ENCODE measurements around the gene CHPT1. TPM values are rescaled to one million over a fixed set of nuclear protein-coding genes. Genes with fewer than 3 reads are reported as not detected.
A peak's percentile ranks its signal among the peaks of the same experiment; 100 is the strongest.
"Not testable (repeated sequence)": the region's sequence is repeated elsewhere in the genome, so short reads cannot be mapped to it uniquely, and the experiment has no call there.

CHPT1 gene
- total RNA-seq, 2 experiments from 2014 or later = 13.3 to 16.2 TPM

GRCh38 chr12:101670007-101670671 is 27.3 kb upstream of the CHPT1 start:
- DNase-seq = peak; percentile 30
- H3K36me3 Mint-ChIP-seq = peaks cover 2% of the 10 kb centered on the region
- peaks cover 17% of the 10 kb centered on the region for H3K4me1 Mint-ChIP-seq
- H3K4me3 Mint-ChIP-seq = no peak overlapping the region
- ATAC-seq (ENCODE audit: low read depth) = peak; percentile 37
- H3K27ac Mint-ChIP-seq = peak overlapping the region; percentile 46
- H3K9me3 Mint-ChIP-seq = no peaks in the 10 kb centered on the region
- POLR2A ChIA-PET = no interaction called here
- peaks cover 6% of the 10 kb centered on the region for H3K27me3 Mint-ChIP-seq

GRCh38 chr12:101671157-101671791 is 26.2 kb upstream of the CHPT1 start:
- DNase-seq (peak; percentile 51), ATAC-seq (ENCODE audit: low read depth) (peak; percentile 92)
- H3K9me3 Mint-ChIP-seq = no peaks in the 10 kb centered on the region
- POLR2A ChIA-PET = no interaction called here
- peaks cover 6% of the 10 kb centered on the region for H3K27me3 Mint-ChIP-seq
- H3K4me1 Mint-ChIP-seq = peaks cover 18% of the 10 kb centered on the region
- peak overlapping the region; percentile 87 for H3K4me3 Mint-ChIP-seq
- peak overlapping the region; percentile 97 for H3K27ac Mint-ChIP-seq
- peaks cover 2% of the 10 kb centered on the region for H3K36me3 Mint-ChIP-seq

- DNase-seq = no peak
These were observed 25.6 kb upstream of the CHPT1 start for GRCh38 chr12:101671833-101672232.

GRCh38 chr12:101675555-101675954 is 21.9 kb upstream of the CHPT1 start:
- H3K9me3 Mint-ChIP-seq = no peaks in the 10 kb centered on the region
- H3K36me3 Mint-ChIP-seq = peaks cover 2% of the 10 kb centered on the region
- DNase-seq (no peak), ATAC-seq (ENCODE audit: low read depth) (no peak)
- H3K4me1 Mint-ChIP-seq = peaks cover 14% of the 10 kb centered on the region
- no peak overlapping the region for H3K4me3 Mint-ChIP-seq
- POLR2A ChIA-PET = no interaction called here
- peaks cover 15% of the 10 kb centered on the region for H3K27me3 Mint-ChIP-seq
- no peak overlapping the region for H3K27ac Mint-ChIP-seq

More at GRCh38 chr12:101671833-101672232, 25.6 kb upstream of the CHPT1 start:
- H3K4me3 Mint-ChIP-seq = peak overlapping the region; percentile 87
- H3K27me3 Mint-ChIP-seq = peaks cover 2% of the 10 kb centered on the region
- ATAC-seq (ENCODE audit: low read depth) = peak; percentile 4
- H3K36me3 Mint-ChIP-seq = peaks cover 2% of the 10 kb centered on the region
- H3K27ac Mint-ChIP-seq = peak overlapping the region; percentile 97
- peaks cover 18% of the 10 kb centered on the region for H3K4me1 Mint-ChIP-seq
- POLR2A ChIA-PET = no interaction called here
- H3K9me3 Mint-ChIP-seq = no peaks in the 10 kb centered on the region

- ATAC-seq (ENCODE audit: low read depth); H3K27ac Mint-ChIP-seq; H3K4me1 Mint-ChIP-seq; POLR2A ChIA-PET; H3K9me3 Mint-ChIP-seq; DNase-seq; H3K4me3 Mint-ChIP-seq; H3K36me3 Mint-ChIP-seq: not testable (repeated sequence)
- H3K27me3 Mint-ChIP-seq = peaks cover 15% of the 10 kb centered on the region
These were observed 20.9 kb upstream of the CHPT1 start for GRCh38 chr12:101676497-101676896.

GRCh38 chr12:101678081-101678480 is 19.4 kb upstream of the CHPT1 start:
- POLR2A ChIA-PET = no interaction called here
- DNase-seq (no peak), ATAC-seq (ENCODE audit: low read depth) (no peak)
- Mint-ChIP-seq H3K36me3 (no peaks in the 10 kb centered on the region), H3K4me3 (no peak overlapping the region), H3K27me3 (peaks cover 15% of the 10 kb centered on the region), H3K9me3 (no peaks in the 10 kb centered on the region), H3K27ac (no peak overlapping the region), H3K4me1 (peaks cover 2% of the 10 kb centered on the region)

- DNase-seq (no peak), ATAC-seq (ENCODE audit: low read depth) (no peak)
- Mint-ChIP-seq H3K4me3 (no peak overlapping the region), H3K27ac (no peak overlapping the region), H3K4me1 (peaks cover 2% of the 10 kb centered on the region), H3K36me3 (no peaks in the 10 kb centered on the region), H3K27me3 (peaks cover 27% of the 10 kb centered on the region), H3K9me3 (no peaks in the 10 kb centered on the region)
- POLR2A ChIA-PET = no interaction called here
These were observed 17.2 kb upstream of the CHPT1 start for GRCh38 chr12:101680240-101680639.

GRCh38 chr12:101680647-101681046 is 16.8 kb upstream of the CHPT1 start:
- DNase-seq = no peak
- H3K4me1 Mint-ChIP-seq = peaks cover 1% of the 10 kb centered on the region
- H3K4me3 Mint-ChIP-seq = no peak overlapping the region
- no peaks in the 10 kb centered on the region for H3K9me3 Mint-ChIP-seq
- no peak overlapping the region for H3K27ac Mint-ChIP-seq
- no peaks in the 10 kb centered on the region for H3K36me3 Mint-ChIP-seq
- no peak for ATAC-seq (ENCODE audit: low read depth)
- peaks cover 31% of the 10 kb centered on the region for H3K27me3 Mint-ChIP-seq
- POLR2A ChIA-PET = no interaction called here

GRCh38 chr12:101681627-101682026 is 15.8 kb upstream of the CHPT1 start:
- H3K9me3 Mint-ChIP-seq; H3K36me3 Mint-ChIP-seq; H3K27ac Mint-ChIP-seq; H3K4me3 Mint-ChIP-seq; POLR2A ChIA-PET; H3K4me1 Mint-ChIP-seq; ATAC-seq (ENCODE audit: low read depth); DNase-seq: not testable (repeated sequence)
- H3K27me3 Mint-ChIP-seq = peaks cover 29% of the 10 kb centered on the region

- peaks cover 18% of the 10 kb centered on the region for H3K27me3 Mint-ChIP-seq
- H3K9me3 Mint-ChIP-seq = no peaks in the 10 kb centered on the region
- H3K4me1 Mint-ChIP-seq = no peaks in the 10 kb centered on the region
- no peaks in the 10 kb centered on the region for H3K36me3 Mint-ChIP-seq
- POLR2A ChIA-PET = no interaction called here
- no peak for ATAC-seq (ENCODE audit: low read depth)
- H3K4me3 Mint-ChIP-seq = no peak overlapping the region
- DNase-seq = no peak
- no peak overlapping the region for H3K27ac Mint-ChIP-seq
These were observed 12.3 kb upstream of the CHPT1 start for GRCh38 chr12:101685092-101685491.

- ATAC-seq (ENCODE audit: low read depth) = no peak
- POLR2A ChIA-PET = no interaction called here
- no peak for DNase-seq
- H3K4me3 Mint-ChIP-seq = no peak overlapping the region
- H3K36me3 Mint-ChIP-seq = no peaks in the 10 kb centered on the region
- no peaks in the 10 kb centered on the region for H3K9me3 Mint-ChIP-seq
- no peaks in the 10 kb centered on the region for H3K4me1 Mint-ChIP-seq
- H3K27ac Mint-ChIP-seq = no peak overlapping the region
- H3K27me3 Mint-ChIP-seq = peaks cover 18% of the 10 kb centered on the region
These were observed 11.3 kb upstream of the CHPT1 start for GRCh38 chr12:101686176-101686575.

- no peaks in the 10 kb centered on the region for H3K9me3 Mint-ChIP-seq
- H3K36me3 Mint-ChIP-seq = no peaks in the 10 kb centered on the region
- ATAC-seq (ENCODE audit: low read depth) (no peak), DNase-seq (no peak)
- POLR2A ChIA-PET = no interaction called here
- H3K4me3 Mint-ChIP-seq = no peak overlapping the region
- peaks cover 5% of the 10 kb centered on the region for H3K27me3 Mint-ChIP-seq
- H3K4me1 Mint-ChIP-seq = peaks cover 2% of the 10 kb centered on the region
- no peak overlapping the region for H3K27ac Mint-ChIP-seq
These were observed 6.8 kb upstream of the CHPT1 start for GRCh38 chr12:101690544-101691098.

GRCh38 chr12:101691503-101692096 is 5.8 kb upstream of the CHPT1 start:
- H3K4me1 Mint-ChIP-seq = peaks cover 8% of the 10 kb centered on the region

More at GRCh38 chr12:101691503-101692096, 5.8 kb upstream of the CHPT1 start:
- Mint-ChIP-seq H3K27ac (no peak overlapping the region), H3K27me3 (peaks cover 4% of the 10 kb centered on the region), H3K4me3 (no peak overlapping the region), H3K9me3 (no peaks in the 10 kb centered on the region), H3K36me3 (no peaks in the 10 kb centered on the region)
- POLR2A ChIA-PET = no interaction called here
- no peak for DNase-seq
- ATAC-seq (ENCODE audit: low read depth) = no peak
